Mesothelial cell of epicardium (in vitro differentiated cells): ENCODE data around the gene OIT3. TPM values are rescaled to one million over a fixed set of nuclear protein-coding genes. Genes with fewer than 3 reads are reported as not detected.

Experiments used
- DNase-seq, 2 experiments: peaks; one replicate each; pipeline ENCODE4 v3.0.0; 2021; ENCODE audit warnings: low spot score in 2 of 2; ENCODE audit not compliant: unreplicated experiment in 2 of 2
- H3K27ac Mint-ChIP-seq: 2 replicates; pipeline ENCODE4 v1.8.0; 2021; ENCODE audit warnings: mixed read lengths
- H3K27me3 Mint-ChIP-seq: 2 replicates; pipeline ENCODE4 v1.8.0; 2021; ENCODE audit warnings: low read depth, mixed read lengths
- H3K36me3 Mint-ChIP-seq: 2 replicates; pipeline ENCODE4 v1.8.0; 2021; ENCODE audit warnings: mixed read lengths
- H3K4me1 Mint-ChIP-seq: 2 replicates; pipeline ENCODE4 v1.8.0; 2021; ENCODE audit warnings: mixed read lengths
- H3K4me3 Mint-ChIP-seq: 2 replicates; pipeline ENCODE4 v1.8.0; 2021; ENCODE audit warnings: mild to moderate bottlenecking, moderate library complexity, mixed read lengths
- H3K9me3 Mint-ChIP-seq: 2 replicates; pipeline ENCODE4 v1.8.0; 2021; ENCODE audit warnings: mixed read lengths
- total RNA-seq: library from RNA; stranded (reverse); gene quantifications from 3 replicates; pipeline ENCODE4 v1.2.1, GENCODE V29; 2021
- TF ChIP-seq, protein P1 (sequence below): fragments of 200-600 bp; sonication (generic); IDR thresholded peaks from one replicate; pipeline ENCODE4 v1.5.0; 2021; ENCODE audit warnings: antibody characterized with exemption; ENCODE audit not compliant: unreplicated experiment

OIT3 gene
- total RNA-seq, 1 donor from 2014 or later: 0.34 TPM

DNA sequence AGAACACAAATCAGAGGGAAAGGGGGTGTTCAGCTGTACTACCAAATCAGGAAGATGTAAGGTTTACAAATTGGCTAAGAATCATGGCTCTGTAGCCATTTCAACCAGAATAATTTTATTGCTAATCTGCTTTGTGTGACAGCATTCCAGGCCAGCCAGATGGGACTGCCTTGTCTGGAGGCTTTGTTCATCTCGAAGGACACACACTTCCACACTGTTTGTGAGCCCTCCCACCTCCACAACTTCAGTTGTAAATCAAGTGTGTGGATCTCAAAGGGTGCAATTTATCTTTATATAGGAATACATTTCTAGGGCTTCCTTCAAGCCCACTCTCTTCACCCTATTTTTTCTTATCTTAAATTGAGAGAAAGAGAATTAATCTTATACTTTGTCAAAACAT, 6.9 kb upstream of the OIT3 start:
- DNase-seq: no peak
- no peak overlapping the region for H3K4me3 Mint-ChIP-seq
- H3K36me3 Mint-ChIP-seq: peaks cover 46% of the 10 kb centered on the region
- H3K9me3 Mint-ChIP-seq: peaks cover 12% of the 10 kb centered on the region
- TF ChIP-seq, protein P1, sequence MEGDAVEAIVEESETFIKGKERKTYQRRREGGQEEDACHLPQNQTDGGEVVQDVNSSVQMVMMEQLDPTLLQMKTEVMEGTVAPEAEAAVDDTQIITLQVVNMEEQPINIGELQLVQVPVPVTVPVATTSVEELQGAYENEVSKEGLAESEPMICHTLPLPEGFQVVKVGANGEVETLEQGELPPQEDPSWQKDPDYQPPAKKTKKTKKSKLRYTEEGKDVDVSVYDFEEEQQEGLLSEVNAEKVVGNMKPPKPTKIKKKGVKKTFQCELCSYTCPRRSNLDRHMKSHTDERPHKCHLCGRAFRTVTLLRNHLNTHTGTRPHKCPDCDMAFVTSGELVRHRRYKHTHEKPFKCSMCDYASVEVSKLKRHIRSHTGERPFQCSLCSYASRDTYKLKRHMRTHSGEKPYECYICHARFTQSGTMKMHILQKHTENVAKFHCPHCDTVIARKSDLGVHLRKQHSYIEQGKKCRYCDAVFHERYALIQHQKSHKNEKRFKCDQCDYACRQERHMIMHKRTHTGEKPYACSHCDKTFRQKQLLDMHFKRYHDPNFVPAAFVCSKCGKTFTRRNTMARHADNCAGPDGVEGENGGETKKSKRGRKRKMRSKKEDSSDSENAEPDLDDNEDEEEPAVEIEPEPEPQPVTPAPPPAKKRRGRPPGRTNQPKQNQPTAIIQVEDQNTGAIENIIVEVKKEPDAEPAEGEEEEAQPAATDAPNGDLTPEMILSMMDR: no peak
- no peaks in the 10 kb centered on the region for H3K27me3 Mint-ChIP-seq
- peak overlapping the region; percentile 51 for H3K27ac Mint-ChIP-seq
- H3K4me1 Mint-ChIP-seq: peaks cover 13% of the 10 kb centered on the region

DNA sequence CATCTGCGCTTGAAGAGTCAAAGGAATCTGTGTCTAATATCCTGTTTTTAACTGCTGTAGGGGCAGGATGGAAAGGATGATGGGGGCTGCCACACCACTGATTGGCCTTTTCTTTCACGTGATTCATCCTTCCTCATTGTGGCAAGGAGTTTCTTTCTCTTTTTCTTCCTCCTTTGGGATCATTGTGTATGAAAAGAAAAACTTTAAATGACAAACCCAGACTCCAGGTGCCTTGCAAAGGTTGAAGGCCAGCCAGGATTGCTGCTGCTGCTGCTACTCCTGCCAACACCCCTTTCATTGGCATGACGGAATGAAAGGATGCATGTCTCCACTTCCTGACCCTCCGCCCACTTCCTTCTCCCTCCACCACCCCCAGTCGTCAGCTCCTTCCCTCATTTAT, 6.5 kb upstream of the OIT3 start:
- Mint-ChIP-seq H3K27ac (peak overlapping the region; percentile 22), H3K36me3 (peaks cover 42% of the 10 kb centered on the region), H3K4me1 (peaks cover 13% of the 10 kb centered on the region), H3K27me3 (no peaks in the 10 kb centered on the region), H3K9me3 (peaks cover 7% of the 10 kb centered on the region), H3K4me3 (no peak overlapping the region)
- TF ChIP-seq, protein P1: no peak
- no peak for DNase-seq

DNA sequence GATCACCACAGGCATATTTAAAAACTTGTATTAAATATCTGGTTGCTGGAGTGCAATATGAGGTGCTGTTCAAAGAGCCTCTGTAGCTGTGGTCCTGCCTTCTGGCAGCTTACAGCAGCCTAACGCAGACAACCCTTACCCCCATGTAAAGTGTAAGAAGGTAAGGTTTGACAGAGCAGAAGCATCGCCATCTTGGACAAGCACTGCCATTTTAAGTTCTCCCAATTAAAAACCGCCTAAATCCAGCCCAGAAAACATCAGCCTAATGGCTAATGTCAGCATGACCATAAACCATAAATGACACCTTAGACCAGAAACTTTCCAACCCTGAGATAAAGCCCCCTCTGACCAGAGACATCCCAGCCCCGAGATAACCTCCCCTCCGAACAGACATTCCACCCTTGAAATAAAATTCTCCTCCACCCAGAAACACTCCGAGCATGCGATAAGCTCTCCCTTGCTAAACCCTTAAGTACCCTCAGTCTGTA, 5.3 kb upstream of the OIT3 start:
- Mint-ChIP-seq H3K9me3 (no peaks in the 10 kb centered on the region), H3K4me3 (no peak overlapping the region), H3K4me1 (peaks cover 13% of the 10 kb centered on the region), H3K27me3 (no peaks in the 10 kb centered on the region), H3K36me3 (peaks cover 34% of the 10 kb centered on the region), H3K27ac (peak overlapping the region; percentile 0)
- TF ChIP-seq, protein P1: no peak
- no peak for DNase-seq

DNA sequence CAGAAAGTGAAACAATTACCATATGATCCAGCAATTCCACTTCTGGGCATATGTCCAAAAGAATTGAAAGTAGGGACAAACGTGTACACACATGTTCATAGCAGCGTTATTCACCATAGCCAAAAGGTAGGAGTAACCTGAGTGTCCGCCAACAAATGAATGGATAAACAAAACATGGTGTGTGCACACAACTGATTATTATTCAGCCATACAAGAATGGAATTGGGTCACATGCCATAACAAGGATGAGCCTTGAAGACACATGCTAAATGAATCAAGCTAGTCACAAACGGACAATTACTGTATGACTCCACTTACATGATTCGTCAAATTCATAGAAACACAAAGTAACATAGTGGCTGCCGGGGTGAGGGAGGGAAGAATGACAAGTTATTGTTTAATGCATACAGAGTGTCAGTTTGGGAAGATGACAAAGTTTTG, 4.1 kb upstream of the OIT3 start:
- Mint-ChIP-seq H3K4me3 (no peak overlapping the region), H3K27ac (no peak overlapping the region), H3K36me3 (peaks cover 26% of the 10 kb centered on the region), H3K9me3 (no peaks in the 10 kb centered on the region), H3K4me1 (peaks cover 13% of the 10 kb centered on the region), H3K27me3 (no peaks in the 10 kb centered on the region)
- DNase-seq: no peak
- TF ChIP-seq, protein P1: no peak

DNA sequence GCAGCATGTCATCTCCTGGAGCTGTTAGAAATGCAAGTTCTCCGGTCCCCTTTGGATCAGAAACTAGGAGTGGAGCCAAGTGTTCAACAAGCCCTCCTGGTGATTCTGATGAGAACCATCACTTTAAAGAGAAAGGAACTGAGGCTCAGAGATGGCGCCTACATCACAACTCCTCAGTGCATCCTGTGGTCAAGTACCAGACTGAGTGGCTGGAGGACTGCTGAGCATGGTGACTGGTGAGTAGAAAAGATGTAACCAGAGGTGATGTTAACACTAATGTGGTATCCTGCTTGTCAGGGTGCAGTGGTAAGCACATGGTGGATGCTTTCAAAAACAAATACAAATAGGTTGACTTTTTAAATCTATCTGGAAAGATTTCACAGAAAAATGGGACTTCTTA, 3.5 kb upstream of the OIT3 start:
- no peak for DNase-seq
- Mint-ChIP-seq H3K9me3 (no peaks in the 10 kb centered on the region), H3K36me3 (peaks cover 26% of the 10 kb centered on the region), H3K4me3 (no peak overlapping the region), H3K27me3 (no peaks in the 10 kb centered on the region), H3K4me1 (peaks cover 13% of the 10 kb centered on the region), H3K27ac (no peak overlapping the region)
- TF ChIP-seq, protein P1: no peak
